Measurements from ENCODE around the gene CTNNA2.

DNA sequence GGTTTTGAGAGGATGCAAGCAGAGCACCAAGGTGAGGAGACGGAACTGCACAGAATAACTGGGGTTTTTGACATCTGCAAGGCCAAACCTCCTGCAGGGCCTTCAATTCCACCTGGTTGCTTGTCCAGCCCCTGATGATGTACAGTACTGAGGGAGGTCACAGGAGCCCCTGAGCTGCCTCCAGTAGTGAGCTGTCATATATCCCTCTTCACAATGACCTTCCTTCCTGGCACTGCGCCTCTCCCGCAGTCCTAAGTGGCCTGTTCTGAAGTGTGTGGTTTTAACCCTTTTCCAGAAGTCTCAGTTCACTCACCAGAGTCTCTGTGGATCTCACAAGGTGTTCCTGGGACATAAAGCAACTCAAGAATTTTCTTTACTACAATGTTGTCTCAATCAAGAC, 746.4 kb downstream of the CTNNA2 start:
- TF ChIP-seq, protein P1, sequence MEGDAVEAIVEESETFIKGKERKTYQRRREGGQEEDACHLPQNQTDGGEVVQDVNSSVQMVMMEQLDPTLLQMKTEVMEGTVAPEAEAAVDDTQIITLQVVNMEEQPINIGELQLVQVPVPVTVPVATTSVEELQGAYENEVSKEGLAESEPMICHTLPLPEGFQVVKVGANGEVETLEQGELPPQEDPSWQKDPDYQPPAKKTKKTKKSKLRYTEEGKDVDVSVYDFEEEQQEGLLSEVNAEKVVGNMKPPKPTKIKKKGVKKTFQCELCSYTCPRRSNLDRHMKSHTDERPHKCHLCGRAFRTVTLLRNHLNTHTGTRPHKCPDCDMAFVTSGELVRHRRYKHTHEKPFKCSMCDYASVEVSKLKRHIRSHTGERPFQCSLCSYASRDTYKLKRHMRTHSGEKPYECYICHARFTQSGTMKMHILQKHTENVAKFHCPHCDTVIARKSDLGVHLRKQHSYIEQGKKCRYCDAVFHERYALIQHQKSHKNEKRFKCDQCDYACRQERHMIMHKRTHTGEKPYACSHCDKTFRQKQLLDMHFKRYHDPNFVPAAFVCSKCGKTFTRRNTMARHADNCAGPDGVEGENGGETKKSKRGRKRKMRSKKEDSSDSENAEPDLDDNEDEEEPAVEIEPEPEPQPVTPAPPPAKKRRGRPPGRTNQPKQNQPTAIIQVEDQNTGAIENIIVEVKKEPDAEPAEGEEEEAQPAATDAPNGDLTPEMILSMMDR (IDR thresholded peaks at IDR 0.05): no peak
- TF ChIP-seq EZH2phosphoT487 (IDR thresholded peaks at IDR 0.05) (no peak), EZH2 (IDR thresholded peaks at IDR 0.05) (no peak)

Data from neural progenitor cell (in vitro differentiated cells).